PC-3 (cell line): ENCODE data around the gene PRELID1. TPM values are rescaled to one million over a fixed set of nuclear protein-coding genes. Genes with fewer than 3 reads are reported as not detected.

Source experiments
- ATAC-seq: fragments of 200-7000 bp; cut with Tn5 transposase; 2 replicates; pipeline ENCODE4 v1.9.1; 2020; ENCODE audit warnings: mild to moderate bottlenecking, moderate library complexity
- BruUV-seq: library from RNA; stranded (reverse); fragments of 400-500 nt; replicated peaks from 2 replicates; lab custom pipeline; 2021; lab: Mats Ljungman, UMichigan
- CTCF ChIA-PET: fragments of 300-600 bp; sonication (Branson Sonifier 250); formaldehyde crosslinking; loops from one replicate; lab custom pipeline; 2022; ENCODE audit warnings: antibody characterized with exemption; lab: Charles Lee
- POLR2A ChIA-PET: fragments of 300-600 bp; sonication (Branson Sonifier 250); formaldehyde crosslinking; loops from one replicate; lab custom pipeline; 2022; ENCODE audit warnings: antibody characterized with exemption; ENCODE audit not compliant: unreplicated experiment; lab: Charles Lee
- DNase-seq: peaks from one replicate; pipeline ENCODE4 v3.0.0-alpha.2; 2015
- H2AFZ ChIP-seq: fragments of 300-600 bp; sonication (generic); 2 replicates; pipeline ENCODE4 v1.6.0; 2016; ENCODE audit warnings: antibody characterized with exemption, low read length
- H3F3A ChIP-seq: fragments of 300-600 bp; sonication (generic); one replicate; pipeline ENCODE4 v1.6.0; 2017; ENCODE audit warnings: antibody characterized with exemption, low read length, control low read depth, mild to moderate bottlenecking; ENCODE audit not compliant: unreplicated experiment
- H3K27ac ChIP-seq: fragments of 300-600 bp; sonication (generic); 2 replicates; pipeline ENCODE4 v1.5.1; 2016; ENCODE audit warnings: mild to moderate bottlenecking, low read length
- H3K27me3 ChIP-seq: fragments of 300-600 bp; sonication (generic); 2 replicates; pipeline ENCODE4 v1.6.1; 2016; ENCODE audit warnings: low read length, mixed read lengths
- H3K36me3 ChIP-seq: fragments of 300-600 bp; sonication (generic); 2 replicates; pipeline ENCODE4 v1.6.1; 2016; ENCODE audit warnings: low read depth, mixed run types, low read length, mixed read lengths
- H3K4me1 ChIP-seq: fragments of 300-600 bp; sonication (generic); 2 replicates; pipeline ENCODE4 v1.5.1; 2016; ENCODE audit warnings: low read length; ENCODE audit not compliant: insufficient read depth
- H3K4me2 ChIP-seq: fragments of 300-600 bp; sonication (generic); 2 replicates; pipeline ENCODE4 v1.6.0; 2016; ENCODE audit warnings: low read length
- H3K4me3 ChIP-seq: fragments of 300-600 bp; sonication (generic); 2 replicates; pipeline ENCODE4 v1.5.1; 2016; ENCODE audit warnings: mild to moderate bottlenecking, low read length, mixed read lengths
- H3K79me2 ChIP-seq: fragments of 300-600 bp; sonication (generic); 2 replicates; pipeline ENCODE4 v1.6.1; 2017; ENCODE audit warnings: low read length, mixed read lengths
- H3K9ac ChIP-seq: fragments of 300-600 bp; sonication (generic); 2 replicates; pipeline ENCODE4 v1.6.0; 2016; ENCODE audit warnings: mild to moderate bottlenecking, low read length
- H3K9me2 ChIP-seq: fragments of 300-600 bp; sonication (generic); replicated peaks from 2 replicates; pipeline ENCODE4 v1.6.1; 2016; ENCODE audit warnings: mixed run types, low read length, mixed read lengths
- H3K9me3 ChIP-seq: fragments of 300-600 bp; sonication (generic); 2 replicates; pipeline ENCODE4 v1.6.1; 2016; ENCODE audit warnings: low read length, mixed read lengths
- H4K20me1 ChIP-seq: fragments of 300-600 bp; sonication (generic); 2 replicates; pipeline ENCODE4 v1.6.1; 2016; ENCODE audit warnings: low read length, mixed read lengths
- EZH2 ChIP-seq: fragments of 300-600 bp; sonication (generic); IDR thresholded peaks from one replicate; pipeline ENCODE4 v1.6.1; 2017; ENCODE audit warnings: antibody characterized with exemption, mild to moderate bottlenecking, low read length; ENCODE audit not compliant: unreplicated experiment
- EZH2phosphoT487 ChIP-seq: fragments of 300-600 bp; sonication (generic); IDR thresholded peaks from 2 replicates; pipeline ENCODE4 v1.6.1; 2018; ENCODE audit warnings: mild to moderate bottlenecking, antibody characterized with exemption, low read length, borderline replicate concordance
- intact Hi-C: fragments of 100-400 bp; cut with micrococcal nuclease; formaldehyde crosslinking; loops from 2 replicates; pipeline ENCODE4 v1.9.0; 2023
- total RNA-seq: library from RNA; depleted of rRNA; stranded (reverse); fragments of >200 nt; gene quantifications from 2 replicates; pipeline ENCODE4 v1.2.3, GENCODE V29; 2014
- TF ChIP-seq, protein P1 (sequence below): fragments of 300-600 bp; sonication (generic); conservative IDR thresholded peaks from 2 replicates; pipeline ENCODE4 v1.5.1; 2017; ENCODE audit warnings: antibody characterized with exemption, low read depth, mild to moderate bottlenecking, low read length

Gene PRELID1
- total RNA-seq, 1 experiment from 2014 or later = 505 TPM

DNA sequence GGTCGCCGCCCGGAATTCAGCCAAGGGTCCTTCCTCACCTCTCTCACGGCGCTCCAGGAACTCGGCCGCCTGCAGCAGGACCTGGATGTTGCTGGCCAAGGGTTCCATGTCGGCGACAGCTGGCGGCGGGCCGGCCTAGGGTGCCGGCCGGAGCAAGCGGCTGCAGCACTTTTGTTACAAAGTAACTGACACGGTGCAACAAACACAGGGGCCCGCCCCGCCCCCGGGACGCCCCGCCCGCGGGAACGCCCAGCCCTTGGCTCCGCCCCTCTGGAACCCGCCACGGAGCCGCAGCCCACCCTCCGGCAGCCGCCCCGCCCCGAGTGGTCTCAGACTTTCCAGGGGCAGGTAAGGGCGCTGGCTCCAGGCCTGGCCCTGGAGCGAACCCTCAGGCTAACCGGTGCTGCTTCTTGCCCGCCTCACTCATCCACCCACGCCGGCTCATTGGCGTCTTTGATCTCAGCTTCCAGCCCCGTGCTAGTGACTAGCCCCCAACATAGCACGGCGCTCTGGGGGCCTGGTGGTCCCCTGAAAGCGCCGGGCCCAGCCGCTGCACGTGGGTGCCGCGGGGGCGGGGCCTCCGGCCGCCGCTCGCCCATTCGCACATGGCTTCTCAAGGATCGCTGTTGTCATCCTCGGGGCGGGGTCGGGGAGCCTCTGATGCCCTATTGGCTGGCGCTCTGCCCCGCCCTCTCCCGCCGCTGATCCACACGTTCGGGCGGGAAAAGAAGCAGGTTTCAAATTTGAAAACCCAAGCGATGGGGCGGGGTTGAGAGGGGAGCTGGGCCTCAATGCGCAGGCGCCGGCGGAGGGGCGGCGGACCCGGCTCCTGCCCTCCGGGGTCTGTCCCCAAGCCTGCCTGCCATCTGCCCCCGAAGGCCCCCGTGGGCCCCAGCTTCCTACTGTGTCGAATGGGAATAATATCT is 8.4 kb downstream of the PRELID1 start, which contains the start of gene MXD3:
MXD3 (minus strand) TSS at position 176 of the 926 bp plus-strand sequence; CDS start at position 108, 68 bp downstream.
- no peaks in the 10 kb centered on the region; the same call in 1 of the 2 replicates for H4K20me1 ChIP-seq
- H3K4me3 ChIP-seq = peak within 1 kb of the TSS; percentile 76
- DNase-seq (peak; percentile 99), ATAC-seq (peak; percentile 72)
- peaks cover 4% of the 10 kb centered on the region; the same call in 1 of the 2 replicates for H3K36me3 ChIP-seq
- no peaks in the 10 kb centered on the region for H3K27me3 ChIP-seq
- H3K4me1 ChIP-seq = peaks cover 22% of the 10 kb centered on the region
- H3K9ac ChIP-seq = peak within 1 kb of the TSS; percentile 97
- TF ChIP-seq, protein P1, sequence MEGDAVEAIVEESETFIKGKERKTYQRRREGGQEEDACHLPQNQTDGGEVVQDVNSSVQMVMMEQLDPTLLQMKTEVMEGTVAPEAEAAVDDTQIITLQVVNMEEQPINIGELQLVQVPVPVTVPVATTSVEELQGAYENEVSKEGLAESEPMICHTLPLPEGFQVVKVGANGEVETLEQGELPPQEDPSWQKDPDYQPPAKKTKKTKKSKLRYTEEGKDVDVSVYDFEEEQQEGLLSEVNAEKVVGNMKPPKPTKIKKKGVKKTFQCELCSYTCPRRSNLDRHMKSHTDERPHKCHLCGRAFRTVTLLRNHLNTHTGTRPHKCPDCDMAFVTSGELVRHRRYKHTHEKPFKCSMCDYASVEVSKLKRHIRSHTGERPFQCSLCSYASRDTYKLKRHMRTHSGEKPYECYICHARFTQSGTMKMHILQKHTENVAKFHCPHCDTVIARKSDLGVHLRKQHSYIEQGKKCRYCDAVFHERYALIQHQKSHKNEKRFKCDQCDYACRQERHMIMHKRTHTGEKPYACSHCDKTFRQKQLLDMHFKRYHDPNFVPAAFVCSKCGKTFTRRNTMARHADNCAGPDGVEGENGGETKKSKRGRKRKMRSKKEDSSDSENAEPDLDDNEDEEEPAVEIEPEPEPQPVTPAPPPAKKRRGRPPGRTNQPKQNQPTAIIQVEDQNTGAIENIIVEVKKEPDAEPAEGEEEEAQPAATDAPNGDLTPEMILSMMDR = no peak
- TF ChIP-seq EZH2 (no peak), EZH2phosphoT487 (no peak)
- ChIA-PET CTCF (interaction anchor here (0.6 kb wide), 3 partner anchors 10 to 193 kb away, joined by 3 read pairs; partner anchors contain the start of gene PDLIM7), POLR2A (interaction anchor here (0.6 kb wide), 1 partner anchor 136 kb away, joined by 4 read pairs; no protein-coding TSS in a partner anchor)
- H3K79me2 ChIP-seq = peaks cover 28% of the 10 kb centered on the region
- intact Hi-C loops = no loop called here
- H3K4me2 ChIP-seq = peak within 1 kb of the TSS; percentile 78
- H3K9me2 ChIP-seq = no peaks in the 10 kb centered on the region
- BruUV-seq = no TSS peak
- no peaks in the 10 kb centered on the region for H3K9me3 ChIP-seq
- no peaks in the 10 kb centered on the region for H3F3A ChIP-seq
- H3K27ac ChIP-seq = peak within 1 kb of the TSS; percentile 95
- H2AFZ ChIP-seq = peak within 1 kb of the TSS; percentile 96

DNA sequence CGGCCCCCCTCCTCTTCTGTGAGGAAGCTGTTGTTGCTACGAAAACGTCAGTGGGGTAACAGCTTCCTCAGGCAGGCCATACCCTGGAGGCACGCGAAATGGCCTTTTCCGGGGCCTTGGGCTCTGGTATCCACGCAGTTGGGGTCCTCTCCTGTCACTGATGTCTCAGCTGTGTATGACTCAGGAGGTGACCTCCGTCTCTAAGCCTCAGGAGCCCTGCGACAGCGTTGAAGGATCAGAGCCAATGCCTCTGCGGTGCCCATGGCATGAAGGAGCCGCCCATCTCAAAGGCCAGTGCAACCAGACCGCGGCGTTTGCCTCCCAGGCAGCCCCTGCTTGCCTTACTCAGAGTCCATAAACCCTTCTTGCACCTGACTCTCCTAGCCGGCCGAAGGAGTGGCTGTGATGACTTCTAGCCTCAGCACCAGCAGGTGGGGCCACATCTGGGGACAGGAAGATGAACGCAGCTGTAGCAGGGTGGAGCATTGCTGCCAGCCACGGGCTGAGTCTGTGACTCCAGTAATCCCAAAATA is 9.1 kb downstream of the PRELID1 start:
- intact Hi-C loops = no loop called here

More for the DNA sequence above, 9.1 kb downstream of the PRELID1 start:
- no peaks in the 10 kb centered on the region for H3K9me2 ChIP-seq
- no TSS peak for BruUV-seq
- TF ChIP-seq, protein P1 = peak; percentile 49
- TF ChIP-seq EZH2 = no peak
- TF ChIP-seq EZH2phosphoT487 = no peak
- no peaks in the 10 kb centered on the region for H3K9me3 ChIP-seq
- no peaks in the 10 kb centered on the region; the same call in 1 of the 2 replicates for H3K36me3 ChIP-seq
- peak overlapping the region; percentile 76 for H3K4me3 ChIP-seq
- H3K27ac ChIP-seq = peak overlapping the region; percentile 95
- CTCF ChIA-PET = interaction anchor here (0.6 kb wide), 3 partner anchors 11 to 194 kb away, joined by 3 read pairs; partner anchors contain the start of gene PDLIM7
- peak; percentile 81 for DNase-seq
- POLR2A ChIA-PET = interaction anchor here (0.6 kb wide), 1 partner anchor 136 kb away, joined by 4 read pairs; no protein-coding TSS in a partner anchor
- H3F3A ChIP-seq = no peaks in the 10 kb centered on the region
- peak; percentile 35 for ATAC-seq
- peak overlapping the region; percentile 78 for H3K4me2 ChIP-seq
- H3K9ac ChIP-seq = peak overlapping the region; percentile 97
- no peaks in the 10 kb centered on the region; the same call in 1 of the 2 replicates for H4K20me1 ChIP-seq
- peak overlapping the region; percentile 65 for H2AFZ ChIP-seq
- H3K79me2 ChIP-seq = peaks cover 28% of the 10 kb centered on the region
- peaks cover 22% of the 10 kb centered on the region for H3K4me1 ChIP-seq
- H3K27me3 ChIP-seq = no peaks in the 10 kb centered on the region
